Measurements from ENCODE around the gene RIPOR3. TPM values are rescaled to one million over a fixed set of nuclear protein-coding genes. Genes with fewer than 3 reads are reported as not detected.
"Not testable (repeated sequence)": the region's sequence is repeated elsewhere in the genome, so short reads cannot be mapped to it uniquely, and the experiment has no call there.

RIPOR3 gene
- total RNA-seq, 2 experiments from 2014 or later, result not detected

DNA sequence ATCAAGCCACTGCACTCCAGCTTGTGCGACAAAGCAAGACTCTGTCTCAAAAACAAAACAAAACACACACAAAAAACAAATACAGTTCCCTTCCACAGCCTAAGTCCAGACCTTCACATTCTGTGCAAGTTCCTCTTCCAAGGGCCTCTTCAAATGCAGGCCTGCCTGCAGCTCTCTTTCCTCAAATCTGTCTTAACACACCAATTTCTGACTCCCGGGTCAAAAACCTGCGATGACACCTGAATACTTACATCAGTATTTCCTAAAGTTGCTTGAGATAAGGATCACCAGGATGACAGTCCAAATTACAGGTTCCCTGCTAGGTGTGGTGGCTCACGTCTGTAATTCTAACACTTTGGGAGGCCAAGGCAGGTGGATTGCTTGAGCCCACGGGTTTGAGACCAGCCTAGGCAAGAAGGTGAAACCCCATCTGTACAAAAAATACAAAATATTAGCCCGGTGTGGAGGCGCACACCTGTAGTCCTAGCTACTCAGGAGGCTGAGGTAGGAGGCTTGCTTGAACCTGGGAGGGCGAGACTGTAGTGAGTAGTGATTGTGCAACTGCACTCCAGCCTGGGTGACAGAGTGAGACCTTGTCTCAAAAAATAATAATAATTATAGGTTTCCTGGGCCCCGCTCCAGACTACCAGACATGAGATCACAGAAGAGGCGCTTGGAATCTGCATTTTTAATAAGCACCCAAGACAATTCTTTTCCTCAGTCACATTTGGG is 31.2 kb upstream of the RIPOR3 start:
- H3K27ac Mint-ChIP-seq, result no peak overlapping the region
- no peaks in the 10 kb centered on the region for H3K9me3 Mint-ChIP-seq
- H3K36me3 Mint-ChIP-seq (ENCODE audit: low read depth), result no peaks in the 10 kb centered on the region
- CTCF ChIA-PET, result interaction anchor here (0.7 kb wide), 1 partner anchor 68 kb away, joined by 3 read pairs; no protein-coding TSS in a partner anchor
- H3K4me1 Mint-ChIP-seq (ENCODE audit: low read depth), result peaks cover 13% of the 10 kb centered on the region
- no peak overlapping the region for H3K4me3 Mint-ChIP-seq
- DNase-seq, result no peak
- intact Hi-C loops (cut with micrococcal nuclease), result no loop called here
- H3K27me3 Mint-ChIP-seq (ENCODE audit: low read depth), result no peaks in the 10 kb centered on the region

DNA sequence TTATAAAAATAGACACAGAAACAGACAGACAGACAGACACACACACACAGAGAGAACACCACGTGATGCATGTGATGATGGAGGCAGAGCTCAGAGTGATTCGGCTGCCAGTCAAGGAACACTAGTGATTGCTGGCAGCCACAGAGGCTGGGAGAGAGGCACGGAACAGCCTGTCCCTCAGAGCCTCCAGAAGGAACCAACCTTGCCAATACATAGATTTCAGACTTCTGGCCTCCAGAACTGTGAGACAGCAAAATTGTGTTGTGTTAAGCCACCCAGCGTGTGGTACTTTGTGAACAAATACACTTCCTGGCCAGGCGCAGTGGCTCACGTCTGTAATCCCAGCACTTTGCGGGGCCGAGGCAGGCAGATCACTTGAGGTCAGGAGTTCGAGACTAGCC is 30.5 kb upstream of the RIPOR3 start:
- Mint-ChIP-seq H3K9me3 (no peaks in the 10 kb centered on the region), H3K4me1 (ENCODE audit: low read depth) (peaks cover 5% of the 10 kb centered on the region), H3K36me3 (ENCODE audit: low read depth) (no peaks in the 10 kb centered on the region), H3K27ac (no peak overlapping the region), H3K27me3 (ENCODE audit: low read depth) (no peaks in the 10 kb centered on the region), H3K4me3 (no peak overlapping the region)
- CTCF ChIA-PET, result interaction anchor here (0.9 kb wide), 1 partner anchor 118 kb away, joined by 3 read pairs; no protein-coding TSS in a partner anchor
- intact Hi-C loops (cut with micrococcal nuclease), result no loop called here
- DNase-seq, result no peak

DNA sequence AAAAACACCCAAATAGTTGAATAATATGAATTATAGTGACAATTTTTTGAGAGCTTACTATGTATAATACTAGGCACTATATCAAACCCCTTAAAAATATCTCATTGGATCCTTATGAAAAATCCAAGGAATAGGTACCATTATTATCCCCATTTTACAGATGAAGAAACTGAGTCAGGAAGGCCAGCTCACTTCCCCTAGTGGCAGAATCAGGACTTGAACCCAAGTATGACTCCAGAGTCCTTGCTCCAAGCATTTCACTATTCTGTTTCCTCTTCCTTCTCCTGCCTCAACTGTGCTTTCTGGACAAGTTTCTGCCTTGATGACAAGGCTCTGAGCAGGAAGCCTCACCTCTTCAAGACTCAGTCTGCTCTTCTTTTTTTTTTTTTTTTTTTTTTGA is 29.2 kb upstream of the RIPOR3 start:
- no peaks in the 10 kb centered on the region for H3K4me1 Mint-ChIP-seq (ENCODE audit: low read depth)
- DNase-seq, result no peak
- CTCF ChIA-PET, result interaction anchor here (0.6 kb wide), 1 partner anchor 51 kb away, joined by 4 read pairs; no protein-coding TSS in a partner anchor
- no peak overlapping the region for H3K27ac Mint-ChIP-seq
- no peaks in the 10 kb centered on the region for H3K9me3 Mint-ChIP-seq
- H3K27me3 Mint-ChIP-seq (ENCODE audit: low read depth), result no peaks in the 10 kb centered on the region
- no peaks in the 10 kb centered on the region for H3K36me3 Mint-ChIP-seq (ENCODE audit: low read depth)
- no peak overlapping the region for H3K4me3 Mint-ChIP-seq
- intact Hi-C loops (cut with micrococcal nuclease), result no loop called here

DNA sequence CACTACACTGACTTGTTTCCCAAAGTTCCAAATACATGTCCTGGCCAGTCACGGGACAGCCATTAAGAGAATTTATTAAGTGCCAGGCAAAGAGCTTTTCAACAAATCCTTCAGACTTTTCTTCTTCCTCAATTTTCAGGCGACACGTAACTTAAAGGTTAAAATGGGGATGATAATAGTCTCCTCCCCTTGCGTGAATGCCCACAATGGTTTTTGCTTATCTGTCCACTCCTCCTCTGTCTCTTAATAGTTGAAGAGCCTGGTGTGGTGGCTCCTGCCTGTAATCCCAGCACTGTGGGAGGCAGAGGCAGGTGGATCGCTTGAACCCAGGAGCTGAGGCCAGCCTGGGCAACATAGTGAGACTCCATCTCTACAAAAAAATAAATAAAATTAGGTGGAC is 28.7 kb upstream of the RIPOR3 start:
- no peak for DNase-seq
- CTCF ChIA-PET, result interaction anchor here (0.6 kb wide), 2 partner anchors 50 to 132 kb away, joined by 3 to 4 read pairs; no protein-coding TSS in a partner anchor
- Mint-ChIP-seq H3K27me3 (ENCODE audit: low read depth) (no peaks in the 10 kb centered on the region), H3K4me1 (ENCODE audit: low read depth) (no peaks in the 10 kb centered on the region), H3K4me3 (no peak overlapping the region), H3K27ac (no peak overlapping the region), H3K9me3 (no peaks in the 10 kb centered on the region), H3K36me3 (ENCODE audit: low read depth) (no peaks in the 10 kb centered on the region)
- intact Hi-C loops (cut with micrococcal nuclease), result no loop called here

DNA sequence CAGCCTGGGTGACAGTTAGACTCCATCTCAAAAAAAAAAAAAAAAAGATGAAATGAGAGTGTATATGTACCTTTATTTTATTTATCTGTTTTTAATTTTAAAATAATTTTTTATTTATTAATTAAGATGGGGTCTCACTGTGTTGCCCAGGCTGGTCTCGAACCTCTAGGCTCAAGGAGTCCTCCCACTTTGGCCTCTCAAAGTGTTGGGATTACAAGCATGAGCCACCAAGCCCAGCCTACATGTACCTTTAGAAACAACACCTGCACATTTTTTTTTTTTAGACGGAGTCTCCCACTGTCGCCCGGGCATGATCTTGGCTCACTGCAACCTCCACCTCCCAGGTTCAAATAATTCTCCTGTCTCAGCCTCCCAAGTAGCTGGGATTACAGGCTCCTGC is 28.0 kb upstream of the RIPOR3 start:
- Mint-ChIP-seq H3K4me3 (no peak overlapping the region), H3K36me3 (ENCODE audit: low read depth) (no peaks in the 10 kb centered on the region), H3K27me3 (ENCODE audit: low read depth) (no peaks in the 10 kb centered on the region), H3K9me3 (no peaks in the 10 kb centered on the region), H3K4me1 (ENCODE audit: low read depth) (no peaks in the 10 kb centered on the region), H3K27ac (no peak overlapping the region)
- DNase-seq, result no peak
- intact Hi-C loops (cut with micrococcal nuclease), result no loop called here
- CTCF ChIA-PET, result interaction anchor here (0.6 kb wide), 1 partner anchor 131 kb away, joined by 3 read pairs; no protein-coding TSS in a partner anchor

- CTCF ChIA-PET, result no interaction called here
- Mint-ChIP-seq H3K4me3 (no peak overlapping the region), H3K27ac (no peak overlapping the region), H3K4me1 (ENCODE audit: low read depth) (no peaks in the 10 kb centered on the region), H3K36me3 (ENCODE audit: low read depth) (no peaks in the 10 kb centered on the region), H3K27me3 (ENCODE audit: low read depth) (no peaks in the 10 kb centered on the region), H3K9me3 (no peaks in the 10 kb centered on the region)
- intact Hi-C loops (cut with micrococcal nuclease), result no loop called here
- DNase-seq, result no peak
Measured at GRCh38 chr20:50717974-50718761, 26.8 kb upstream of the RIPOR3 start.

DNA sequence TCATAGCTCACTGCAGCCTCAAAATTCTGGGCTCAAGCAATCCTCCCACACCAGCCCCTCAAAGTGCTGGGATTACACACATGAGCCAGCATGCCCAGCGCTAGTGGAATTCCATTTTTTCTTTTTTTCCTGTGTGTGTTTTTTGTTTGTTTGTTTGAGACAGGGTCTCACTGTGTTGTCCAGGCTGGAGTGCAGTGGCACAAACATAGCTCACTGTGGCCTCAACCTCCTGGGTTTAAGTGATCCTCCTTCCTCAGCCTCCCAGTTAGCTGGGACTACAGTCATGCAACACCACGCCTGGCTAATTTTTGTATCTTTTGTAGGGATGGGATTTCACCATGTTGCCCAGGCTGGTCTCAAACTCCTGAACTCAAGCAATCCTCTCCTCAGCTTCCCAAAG is 26.0 kb upstream of the RIPOR3 start:
- no peaks in the 10 kb centered on the region for H3K27me3 Mint-ChIP-seq (ENCODE audit: low read depth)
- no peak for DNase-seq
- no peaks in the 10 kb centered on the region for H3K9me3 Mint-ChIP-seq
- intact Hi-C loops (cut with micrococcal nuclease), result no loop called here
- H3K4me1 Mint-ChIP-seq (ENCODE audit: low read depth), result no peaks in the 10 kb centered on the region
- no peak overlapping the region for H3K27ac Mint-ChIP-seq
- no peak overlapping the region for H3K4me3 Mint-ChIP-seq
- H3K36me3 Mint-ChIP-seq (ENCODE audit: low read depth), result no peaks in the 10 kb centered on the region
- CTCF ChIA-PET, result no interaction called here

- Mint-ChIP-seq H3K4me3 (no peak overlapping the region), H3K9me3 (no peaks in the 10 kb centered on the region), H3K4me1 (ENCODE audit: low read depth) (no peaks in the 10 kb centered on the region), H3K36me3 (ENCODE audit: low read depth) (no peaks in the 10 kb centered on the region), H3K27me3 (ENCODE audit: low read depth) (no peaks in the 10 kb centered on the region), H3K27ac (no peak overlapping the region)
- CTCF ChIA-PET, result no interaction called here
- intact Hi-C loops (cut with micrococcal nuclease), result no loop called here
- DNase-seq, result no peak
Measured at GRCh38 chr20:50716518-50716917, 25.2 kb upstream of the RIPOR3 start.

GRCh38 chr20:50715694-50716093 is 24.4 kb upstream of the RIPOR3 start:
- intact Hi-C loops (cut with micrococcal nuclease), result no loop called here
- no peaks in the 10 kb centered on the region for H3K27me3 Mint-ChIP-seq (ENCODE audit: low read depth)
- no peaks in the 10 kb centered on the region for H3K9me3 Mint-ChIP-seq
- no peak overlapping the region for H3K27ac Mint-ChIP-seq
- H3K4me3 Mint-ChIP-seq, result no peak overlapping the region
- DNase-seq, result no peak
- no peaks in the 10 kb centered on the region for H3K36me3 Mint-ChIP-seq (ENCODE audit: low read depth)
- H3K4me1 Mint-ChIP-seq (ENCODE audit: low read depth), result no peaks in the 10 kb centered on the region
- CTCF ChIA-PET, result interaction anchor here (0.6 to 1.0 kb wide), 2 partner anchors 23 to 352 kb away, joined by 3 to 4 read pairs; no protein-coding TSS in a partner anchor

- H3K36me3 Mint-ChIP-seq (ENCODE audit: low read depth); H3K27me3 Mint-ChIP-seq (ENCODE audit: low read depth); H3K4me3 Mint-ChIP-seq; DNase-seq; H3K27ac Mint-ChIP-seq; H3K9me3 Mint-ChIP-seq; intact Hi-C loops (cut with micrococcal nuclease); H3K4me1 Mint-ChIP-seq (ENCODE audit: low read depth): not testable (repeated sequence)
- CTCF ChIA-PET, result interaction anchor here (2.1 kb wide), 1 partner anchor 35 kb away, joined by 8 read pairs; no protein-coding TSS in a partner anchor
Measured at GRCh38 chr20:50714426-50714825, 23.1 kb upstream of the RIPOR3 start.

DNA sequence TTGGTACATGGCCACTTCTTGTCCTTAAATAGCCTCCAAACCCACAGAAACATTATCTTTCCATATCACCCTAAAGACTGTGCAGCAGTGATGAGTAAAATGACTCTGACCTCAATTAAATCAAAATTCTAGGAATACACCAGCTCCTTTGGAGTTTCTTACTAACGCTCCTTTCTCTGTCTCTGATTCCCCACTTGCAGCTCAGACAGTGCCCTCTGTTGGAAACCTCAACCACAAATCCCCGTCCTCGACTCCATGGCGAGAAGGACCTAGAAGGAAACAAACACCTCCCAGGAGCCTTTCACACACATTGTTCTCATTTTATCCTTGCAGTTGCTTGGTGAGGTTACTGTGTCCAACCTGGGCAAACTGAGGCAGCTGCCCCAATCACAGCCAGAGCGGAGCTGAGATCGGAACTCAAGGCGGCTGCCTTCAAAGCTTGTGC is 22.3 kb upstream of the RIPOR3 start:
- Mint-ChIP-seq H3K27ac (no peak overlapping the region), H3K27me3 (ENCODE audit: low read depth) (no peaks in the 10 kb centered on the region), H3K4me3 (no peak overlapping the region), H3K36me3 (ENCODE audit: low read depth) (no peaks in the 10 kb centered on the region), H3K4me1 (ENCODE audit: low read depth) (no peaks in the 10 kb centered on the region), H3K9me3 (no peaks in the 10 kb centered on the region)
- no peak for DNase-seq
- CTCF ChIA-PET, result interaction anchor here (0.6 to 2.1 kb wide), 4 partner anchors 36 to 1449 kb away, joined by 3 to 8 read pairs (median 4); no protein-coding TSS in a partner anchor
- intact Hi-C loops (cut with micrococcal nuclease), result no loop called here

DNA sequence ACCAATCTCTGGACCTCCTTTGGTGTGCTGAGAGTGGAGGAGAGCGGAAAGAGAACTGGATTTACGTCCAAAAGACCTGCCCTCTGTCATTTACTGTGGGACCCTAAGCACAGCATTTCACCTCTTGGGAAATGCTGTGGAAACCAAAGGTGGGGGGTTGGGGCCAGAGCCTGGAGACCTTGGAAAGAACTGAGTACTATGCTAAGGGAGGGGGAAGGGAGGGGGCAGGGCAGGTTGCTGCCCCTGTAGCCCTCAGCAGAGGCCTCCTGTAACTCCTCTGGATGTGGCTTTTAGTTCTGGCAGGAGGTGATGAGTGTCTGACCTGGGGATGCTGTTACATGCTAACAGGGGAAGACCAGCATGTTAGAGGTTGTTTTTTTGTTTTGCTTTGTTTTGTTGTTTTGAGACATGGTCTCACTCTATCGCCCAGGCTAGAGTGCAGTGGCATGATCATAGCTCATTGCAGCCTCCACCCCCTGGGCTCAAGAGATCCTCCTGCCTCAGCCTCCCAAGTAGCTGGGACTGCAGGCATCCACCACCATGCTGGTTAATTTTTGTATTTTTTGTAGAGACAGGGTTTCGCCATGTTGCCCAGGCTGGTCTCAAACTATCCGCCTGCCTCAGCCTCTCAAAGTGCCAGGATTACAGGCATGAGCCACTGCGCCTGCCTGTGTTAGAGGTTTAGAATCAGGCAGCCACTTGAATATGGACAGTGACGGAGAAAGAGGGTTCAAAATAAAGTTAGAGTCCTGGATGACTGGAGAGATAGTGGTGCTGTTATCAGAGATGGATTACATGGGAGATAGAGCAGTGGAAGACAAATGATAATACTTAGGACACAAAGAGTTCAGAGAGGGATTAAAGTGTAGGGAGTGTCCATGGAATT is 21.7 kb upstream of the RIPOR3 start:
- Mint-ChIP-seq H3K4me1 (ENCODE audit: low read depth) (no peaks in the 10 kb centered on the region), H3K9me3 (no peaks in the 10 kb centered on the region), H3K36me3 (ENCODE audit: low read depth) (no peaks in the 10 kb centered on the region), H3K27me3 (ENCODE audit: low read depth) (no peaks in the 10 kb centered on the region), H3K4me3 (no peak overlapping the region), H3K27ac (no peak overlapping the region)
- no peak for DNase-seq
- CTCF ChIA-PET, result interaction anchor here (0.6 to 2.1 kb wide), 3 partner anchors 36 to 1449 kb away, joined by 3 to 8 read pairs (median 3); no protein-coding TSS in a partner anchor
- intact Hi-C loops (cut with micrococcal nuclease), result no loop called here

Data from activated naive CD4-positive, alpha-beta T cell treated with anti-CD3 and anti-CD28 coated beads for 36 hours (primary cell).